A549 (cell line): ENCODE data around the gene CDYL. TPM values are rescaled to one million over a fixed set of nuclear protein-coding genes. Genes with fewer than 3 reads are reported as not detected.

Experiments used
- ATAC-seq, 2 experiments: fragments of 200-7000 bp in 1 of 2; fragments of >200 bp in 1 of 2; cut with Nextera tagmentation in 1 of 2; cut with Tn5 transposase in 1 of 2; 3 replicates each; pipeline versions ENCODE4 v1.8.0 to v1.9.1; 2018 to 2020; ENCODE audit warnings: mild to moderate bottlenecking in 1 of 2, moderate library complexity in 1 of 2
- CTCF ChIA-PET: fragments of 300-600 bp; sonication (Branson Sonifier 250); formaldehyde crosslinking; extraction: SDS; loops from one replicate; lab custom pipeline; 2021; ENCODE audit warnings: antibody characterized with exemption, inconsistent platforms; lab: Yijun Ruan, JAX
- POLR2A ChIA-PET: fragments of 350-600 bp; formaldehyde crosslinking; extraction: SDS; loops from one replicate; lab custom pipeline; 2021; ENCODE audit warnings: antibody characterized with exemption, inconsistent platforms; lab: Yijun Ruan, JAX
- DNase-seq, 2 experiments: peaks; one replicate each; pipeline versions ENCODE4 v3.0.0 to v3.0.0-alpha.2; 2011 to 2016; ENCODE audit warnings: low read depth in 1 of 2, low spot score in 1 of 2
- FAIRE-seq: peaks from 2 replicates; lab custom pipeline; 2011; peaks lifted over from hg19 to GRCh38; lab: Jason Lieb, UNC
- H3K27ac ChIP-seq, 2 experiments: fragments of >200 bp; sonication (Bioruptor Twin); formaldehyde crosslinking; 3 replicates each; pipeline ENCODE4 v1.5.1; 2016 to 2017
- H3K4me1 ChIP-seq: fragments of >200 bp; sonication (Bioruptor Twin); formaldehyde crosslinking; 3 replicates; pipeline ENCODE4 v1.6.1; 2016
- H3K4me2 ChIP-seq: fragments of >200 bp; sonication (Bioruptor Twin); formaldehyde crosslinking; 3 replicates; pipeline ENCODE4 v1.6.1; 2016
- H3K4me3 ChIP-seq: fragments of >200 bp; sonication (Bioruptor Twin); formaldehyde crosslinking; 3 replicates; pipeline ENCODE4 v1.5.1; 2016
- H3K9me3 ChIP-seq: fragments of >200 bp; sonication (Bioruptor Twin); formaldehyde crosslinking; 3 replicates; pipeline ENCODE4 v1.6.1; 2016
- BCL3 ChIP-seq: fragments of >200 bp; sonication (Bioruptor Twin); formaldehyde crosslinking; IDR thresholded peaks from 3 replicates; pipeline ENCODE4 v1.6.1; 2016
- CEBPB ChIP-seq, 2 experiments: fragments of >200 bp in 1 of 2; sonication (Bioruptor Twin) in 1 of 2; formaldehyde crosslinking in 1 of 2; IDR thresholded peaks; 2 replicates each; pipeline ENCODE4 v1.6.1; 2012 to 2016
- CHD2 ChIP-seq: fragments of 150-350 bp; IDR thresholded peaks from 2 replicates; pipeline ENCODE4 v1.6.1; 2014; ENCODE audit warnings: low read length; ENCODE audit not compliant: partially characterized antibody
- CTCF ChIP-seq: fragments of >200 bp; sonication (Bioruptor Twin); formaldehyde crosslinking; IDR thresholded peaks from 3 replicates; pipeline ENCODE4 v1.5.1; 2016
- EHMT2 ChIP-seq: fragments of 200-600 bp; sonication (generic); IDR thresholded peaks from 2 replicates; pipeline ENCODE4 v1.6.1; 2016; ENCODE audit warnings: antibody characterized with exemption, low read depth, mild to moderate bottlenecking, moderate library complexity
- EP300 ChIP-seq, 2 experiments: fragments of >200 bp; sonication (Bioruptor Twin); formaldehyde crosslinking; IDR thresholded peaks; 2 replicates in 1 of 2; 3 replicates in 1 of 2; pipeline ENCODE4 v1.6.1; 2016 to 2017
- FOXS1 ChIP-seq: fragments of 250-450 bp; sonication (Bioruptor Pico); IDR thresholded peaks from 2 replicates; pipeline ENCODE4 v1.5.0; 2020; ENCODE audit warnings: mild to moderate bottlenecking, moderate library complexity
- GATA3 ChIP-seq: IDR thresholded peaks from 2 replicates; pipeline ENCODE4 v1.6.1; 2012; ENCODE audit warnings: borderline replicate concordance
- HES2 ChIP-seq: fragments of >200 bp; sonication (Bioruptor Twin); formaldehyde crosslinking; IDR thresholded peaks from 2 replicates; pipeline ENCODE4 v1.6.1; 2016
- HMGXB4 ChIP-seq: fragments of 250-450 bp; sonication (Bioruptor Pico); IDR thresholded peaks from 2 replicates; pipeline ENCODE4 v1.5.0; 2021; ENCODE audit warnings: mild to moderate bottlenecking, moderate library complexity, borderline replicate concordance
- HOXA7 ChIP-seq: fragments of 250-450 bp; sonication (Bioruptor Pico); IDR thresholded peaks from 2 replicates; pipeline ENCODE4 v1.5.0; 2020; ENCODE audit warnings: mild to moderate bottlenecking, moderate library complexity
- JUN ChIP-seq, 2 experiments: fragments of >200 bp; sonication (Bioruptor Twin); formaldehyde crosslinking; IDR thresholded peaks; 2 replicates in 1 of 2; 3 replicates in 1 of 2; pipeline ENCODE4 v1.6.1; 2016 to 2017
- JUNB ChIP-seq: fragments of >200 bp; sonication (Bioruptor Twin); formaldehyde crosslinking; IDR thresholded peaks from 2 replicates; pipeline ENCODE4 v1.6.1; 2016
- KDM1A ChIP-seq: fragments of 200-600 bp; sonication (generic); IDR thresholded peaks from 2 replicates; pipeline ENCODE4 v1.6.1; 2016; ENCODE audit warnings: low read depth, mild to moderate bottlenecking
- MAFK ChIP-seq: fragments of 450-650 bp; IDR thresholded peaks from 2 replicates; pipeline ENCODE4 v1.6.1; 2014; ENCODE audit not compliant: partially characterized antibody
- MYC ChIP-seq: IDR thresholded peaks from 2 replicates; pipeline ENCODE4 v1.6.1; 2012; ENCODE audit warnings: mild to moderate bottlenecking, inconsistent platforms, low read length, improper control_type of control experiment, borderline replicate concordance
- NPAS2 ChIP-seq: fragments of 250-450 bp; sonication (Bioruptor Pico); IDR thresholded peaks from 2 replicates; pipeline ENCODE4 v1.8.0; 2022; ENCODE audit warnings: mild to moderate bottlenecking, moderate library complexity, borderline replicate concordance
- POLR2A ChIP-seq: IDR thresholded peaks from 2 replicates; pipeline ENCODE4 v1.6.1; 2012; ENCODE audit warnings: mild to moderate bottlenecking, low read length
- RARB ChIP-seq: fragments of 250-450 bp; sonication (Bioruptor Pico); IDR thresholded peaks from 2 replicates; pipeline ENCODE4 v1.8.0; 2021; ENCODE audit warnings: mild to moderate bottlenecking, moderate library complexity
- RFX5 ChIP-seq: fragments of 450-650 bp; IDR thresholded peaks from 2 replicates; pipeline ENCODE4 v1.7.1; 2014; ENCODE audit warnings: antibody characterized with exemption, mild to moderate bottlenecking, moderate library complexity
- TFCP2L1 ChIP-seq: fragments of 250-450 bp; sonication (Bioruptor Pico); IDR thresholded peaks from 2 replicates; pipeline ENCODE4 v1.5.0; 2021; ENCODE audit warnings: mild to moderate bottlenecking
- TP53 ChIP-seq: fragments of 250-450 bp; sonication (Bioruptor Pico); IDR thresholded peaks from 2 replicates; pipeline ENCODE4 v1.5.0; 2021; ENCODE audit warnings: mild to moderate bottlenecking, moderate library complexity
- USF2 ChIP-seq: fragments of 450-650 bp; IDR thresholded peaks from 2 replicates; pipeline ENCODE4 v1.6.1; 2014; ENCODE audit warnings: antibody characterized with exemption
- ZNF302 ChIP-seq: fragments of 250-450 bp; sonication (Bioruptor Pico); IDR thresholded peaks from 2 replicates; pipeline ENCODE4 v1.9.0; 2021; ENCODE audit warnings: inconsistent platforms, mild to moderate bottlenecking, moderate library complexity
- ZSCAN20 ChIP-seq: fragments of 250-450 bp; sonication (Bioruptor Pico); IDR thresholded peaks from 2 replicates; pipeline ENCODE4 v1.8.0; 2022; ENCODE audit warnings: mild to moderate bottlenecking, moderate library complexity
- WGBS: methylation state at CpG from one replicate; pipeline ENCODE4 v1.1.6; 2017; ENCODE audit errors: missing lambda C conversion rate; 5-methylcytosine and 5-hydroxymethylcytosine counted together
- polyA plus RNA-seq, 4 experiments: library from polyadenylated mRNA; depleted of rRNA in 3 of 4; stranded (reverse); fragments of >200 nt; fragmentation: RNase III in 1 of 4; extraction: RNeasy Plus Mini Kit Qiagen cat#74134 plus additional on column Dnase treatment in 1 of 4; gene quantifications; 2 replicates in 3 of 4; 3 replicates in 1 of 4; pipeline ENCODE4 v1.2.3, GENCODE V29; 2011 to 2017

The CDYL gene
- polyA plus RNA-seq, 2 of the 4 experiments (the other 2 are of a cell fraction), result 18.6 to 42.7 TPM

- TF ChIP-seq MYC (no peak), TP53 (CRISPR knock-in tag) (no peak), GATA3 (no peak), USF2 (no peak), EHMT2 (no peak), HES2 (no peak), ZNF302 (CRISPR knock-in tag) (no peak), CEBPB (IDR thresholded peaks at IDR 0.05) (no peak), JUNB (no peak), RFX5 (no peak), HMGXB4 (CRISPR knock-in tag) (no peak), HOXA7 (CRISPR knock-in tag) (no peak), KDM1A (no peak), ZSCAN20 (CRISPR knock-in tag) (no peak), NPAS2 (no peak), TFCP2L1 (CRISPR knock-in tag) (no peak), FOXS1 (CRISPR knock-in tag) (no peak), BCL3 (no peak)
- Histone ChIP-seq H3K4me3 (no peak overlapping the region), H3K4me2 (no peak overlapping the region), H3K4me1 (peaks cover 16% of the 10 kb centered on the region), H3K9me3 (peaks cover 13% of the 10 kb centered on the region; the same call in 2 of the 3 replicates), H3K27ac (no peak overlapping the region)
- WGBS, result 87% methylated on average over 4 of the region's 4 CpGs
- DNase-seq (no peak), ATAC-seq (no peak), FAIRE-seq (no peak)
- CTCF ChIA-PET, result interaction anchor here (1.7 kb wide), 1 partner anchor 13 kb away, joined by 4 read pairs; no protein-coding TSS in a partner anchor
- POLR2A ChIA-PET, result no interaction called here
Measured at GRCh38 chr6:4781426-4781825, 5.2 kb downstream of the CDYL start.

GRCh38 chr6:4781967-4782575 is 5.9 kb downstream of the CDYL start:
- Histone ChIP-seq H3K4me1 (peaks cover 16% of the 10 kb centered on the region), H3K4me3 (no peak overlapping the region), H3K9me3 (peaks cover 13% of the 10 kb centered on the region; the same call in 2 of the 3 replicates)
- no peak for FAIRE-seq
- 87% methylated on average over 8 of the region's 9 CpGs for WGBS
- TF ChIP-seq NPAS2 (no peak), CTCF (no peak), ZSCAN20 (CRISPR knock-in tag) (no peak), HOXA7 (CRISPR knock-in tag) (no peak), CHD2 (no peak), RARB (CRISPR knock-in tag) (no peak), GATA3 (no peak), POLR2A (no peak), EP300 (IDR thresholded peaks at IDR 0.05) (no peak), ZNF302 (CRISPR knock-in tag) (no peak), JUN (IDR thresholded peaks at IDR 0.05) (no peak), RFX5 (no peak), MAFK (no peak)
- TF ChIP-seq, all 56 proteins: peak for 0
- ATAC-seq (no peak), DNase-seq (no peak)
- CTCF ChIA-PET, result interaction anchor here (0.8 to 1.7 kb wide), 2 partner anchors 12 to 24 kb away, joined by 3 to 4 read pairs; no protein-coding TSS in a partner anchor
- POLR2A ChIA-PET, result no interaction called here
- no peak overlapping the region for H3K4me2 ChIP-seq
- no peak overlapping the region for H3K27ac ChIP-seq
